Caco-2 (cell line): ENCODE measurements around the gene RASAL3. TPM values are rescaled to one million over a fixed set of nuclear protein-coding genes. Genes with fewer than 3 reads are reported as not detected.

Source experiments
- BruUV-seq: library from RNA; stranded (reverse); fragments of 400-500 nt; replicated peaks from 2 replicates; lab custom pipeline; 2021; lab: Mats Ljungman, UMichigan
- CTCF ChIA-PET: fragments of 300-600 bp; sonication (Branson Sonifier 250); formaldehyde crosslinking; loops from one replicate; lab custom pipeline; 2022; ENCODE audit warnings: antibody characterized with exemption; lab: Charles Lee
- POLR2A ChIA-PET: fragments of 300-600 bp; sonication (Branson Sonifier 250); formaldehyde crosslinking; loops from one replicate; lab custom pipeline; 2022; ENCODE audit warnings: antibody characterized with exemption; lab: Charles Lee
- DNase-seq, 2 experiments: peaks; one replicate each; pipeline versions ENCODE4 v3.0.0 to v3.0.0-alpha.2; 2020 to 2022
- H3K27me3 ChIP-seq: replicated peaks from 2 replicates; pipeline ENCODE4 v1.6.0; 2011; ENCODE audit warnings: low read length; ENCODE audit not compliant: control insufficient read depth, insufficient read depth
- H3K36me3 ChIP-seq: 2 replicates; pipeline ENCODE4 v1.5.1; 2011; ENCODE audit warnings: low read length; ENCODE audit not compliant: control insufficient read depth, insufficient read depth
- H3K4me1 ChIP-seq: fragments of 250-450 bp; sonication (Bioruptor Pico); 2 replicates; pipeline ENCODE4 v1.5.1; 2020; ENCODE audit warnings: mild to moderate bottlenecking
- H3K4me3 ChIP-seq: 2 replicates; pipeline ENCODE4 v1.5.1; 2011; ENCODE audit warnings: low read depth, mild to moderate bottlenecking, control low read depth, low read length
- H3K9me3 ChIP-seq: fragments of 250-450 bp; sonication (Bioruptor Pico); 2 replicates; pipeline ENCODE4 v1.5.1; 2020; ENCODE audit warnings: mild to moderate bottlenecking, moderate library complexity
- H3K27ac Mint-ChIP-seq: one replicate; pipeline ENCODE4 v1.8.0; 2022; ENCODE audit warnings: mixed read lengths; ENCODE audit not compliant: unreplicated experiment
- H3K27me3 Mint-ChIP-seq: one replicate; pipeline ENCODE4 v1.8.0; 2022; ENCODE audit warnings: mixed read lengths; ENCODE audit not compliant: insufficient read depth, unreplicated experiment
- H3K36me3 Mint-ChIP-seq: one replicate; pipeline ENCODE4 v1.8.0; 2022; ENCODE audit warnings: mild to moderate bottlenecking, mixed read lengths; ENCODE audit not compliant: insufficient read depth, unreplicated experiment
- H3K4me1 Mint-ChIP-seq: one replicate; pipeline ENCODE4 v1.8.0; 2022; ENCODE audit warnings: low read depth, mixed read lengths; ENCODE audit not compliant: unreplicated experiment
- H3K4me3 Mint-ChIP-seq: one replicate; pipeline ENCODE4 v1.8.0; 2022; ENCODE audit warnings: mild to moderate bottlenecking, moderate library complexity, mixed read lengths; ENCODE audit not compliant: unreplicated experiment
- H3K9me3 Mint-ChIP-seq: one replicate; pipeline ENCODE4 v1.8.0; 2022; ENCODE audit warnings: mixed read lengths; ENCODE audit not compliant: unreplicated experiment
- CTCF ChIP-seq, 2 experiments: fragments of 200-600 bp in 1 of 2; IDR thresholded peaks; 1 replicate in 1 of 2; 2 replicates in 1 of 2; pipeline versions ENCODE4 v1.5.1 to v1.8.0; 2011 to 2022; ENCODE audit warnings: antibody characterized with exemption in 1 of 2, control low read depth in 1 of 2, inconsistent platforms in 1 of 2, low read depth in 1 of 2, low read length in 1 of 2, mild to moderate bottlenecking in 1 of 2, moderate library complexity in 1 of 2; ENCODE audit not compliant: insufficient read depth in 1 of 2, severe bottlenecking in 1 of 2, unreplicated experiment in 1 of 2
- intact Hi-C: fragments of 100-400 bp; cut with micrococcal nuclease; formaldehyde crosslinking; loops from one replicate; pipeline ENCODE4 v1.10.0; 2022; ENCODE audit not compliant: unreplicated experiment
- total RNA-seq: library from RNA; stranded (reverse); gene quantifications from 2 replicates; pipeline ENCODE4 v1.2.3, GENCODE V29; 2022

RASAL3 gene
- total RNA-seq, 1 experiment from 2014 or later, result not detected

GRCh38 chr19:15436012-15436825, 28.1 kb downstream of the RASAL3 start:
- H3K4me1 Mint-ChIP-seq, result peaks cover 14% of the 10 kb centered on the region
- Histone ChIP-seq H3K4me1 (peaks cover 25% of the 10 kb centered on the region), H3K4me3 (no peak overlapping the region), H3K36me3 (no peaks in the 10 kb centered on the region), H3K27me3 (no peaks in the 10 kb centered on the region), H3K9me3 (no peaks in the 10 kb centered on the region)
- H3K27ac Mint-ChIP-seq, result no peak overlapping the region
- peaks cover 9% of the 10 kb centered on the region for H3K36me3 Mint-ChIP-seq
- H3K9me3 Mint-ChIP-seq, result no peaks in the 10 kb centered on the region
- ChIA-PET POLR2A (no interaction called here), CTCF (no interaction called here)
- intact Hi-C loops, result no loop called here
- H3K4me3 Mint-ChIP-seq, result no peak overlapping the region
- no peaks in the 10 kb centered on the region for H3K27me3 Mint-ChIP-seq
- TF ChIP-seq CTCF (IDR thresholded peaks at IDR 0.05; ENCODE audit: insufficient read depth in 1 of 2, low read depth in 1 of 2, low read length in 1 of 2, severe bottlenecking in 1 of 2, unreplicated experiment in 1 of 2), result no peak
- BruUV-seq, result no TSS peak
- no peak for DNase-seq

GRCh38 chr19:15433519-15434069, 30.8 kb downstream of the RASAL3 start:
- BruUV-seq, result no TSS peak
- Histone ChIP-seq H3K9me3 (no peaks in the 10 kb centered on the region), H3K27me3 (no peaks in the 10 kb centered on the region), H3K36me3 (no peaks in the 10 kb centered on the region), H3K4me3 (peak overlapping the region; percentile 94), H3K4me1 (peaks cover 21% of the 10 kb centered on the region)
- ChIA-PET POLR2A (interaction anchor here (1.8 kb wide), 1 partner anchor 15 kb away, joined by 13 read pairs; the partner anchor contains the start of gene AKAP8L), CTCF (interaction anchor here (1.6 kb wide), 1 partner anchor 14 kb away, joined by 13 read pairs; the partner anchor contains the start of gene AKAP8L)
- no peak for TF ChIP-seq CTCF (IDR thresholded peaks at IDR 0.05; ENCODE audit: insufficient read depth in 1 of 2, low read depth in 1 of 2, low read length in 1 of 2, severe bottlenecking in 1 of 2, unreplicated experiment in 1 of 2)
- DNase-seq, result no peak
- H3K9me3 Mint-ChIP-seq, result no peaks in the 10 kb centered on the region
- no peaks in the 10 kb centered on the region for H3K27me3 Mint-ChIP-seq
- H3K4me3 Mint-ChIP-seq, result peak overlapping the region; percentile 98
- peaks cover 22% of the 10 kb centered on the region for H3K4me1 Mint-ChIP-seq
- intact Hi-C loops, result loop anchor here (5.0 kb wide), 1 partner anchor 124 kb away; no protein-coding TSS in a partner anchor
- H3K27ac Mint-ChIP-seq, result peak overlapping the region; percentile 88
- peaks cover 9% of the 10 kb centered on the region for H3K36me3 Mint-ChIP-seq
